NT2/D1 (cell line): ENCODE data around the gene SLC25A48.

Experiments used
- DNase-seq: peaks from one replicate; pipeline ENCODE4 v3.0.0-alpha.2; 2011; ENCODE audit warnings: low read depth, low spot score
- H3K27me3 ChIP-seq: 2 replicates; pipeline ENCODE4 v1.6.0; 2011; ENCODE audit warnings: mild to moderate bottlenecking; ENCODE audit not compliant: insufficient read length, insufficient read depth
- H3K36me3 ChIP-seq: 2 replicates; pipeline ENCODE4 v1.6.1; 2011; ENCODE audit warnings: mild to moderate bottlenecking, low read length, mixed read lengths; ENCODE audit not compliant: insufficient read depth, insufficient read length
- H3K4me1 ChIP-seq: 2 replicates; pipeline ENCODE4 v1.5.1; 2011; ENCODE audit not compliant: insufficient read depth, insufficient read length
- H3K4me3 ChIP-seq: 2 replicates; pipeline ENCODE4 v1.5.1; 2011; ENCODE audit warnings: low read depth; ENCODE audit not compliant: insufficient read length
- H3K9ac ChIP-seq: 2 replicates; pipeline ENCODE4 v1.6.0; 2011; ENCODE audit warnings: low read depth; ENCODE audit not compliant: insufficient read length
- H3K9me3 ChIP-seq: 2 replicates; pipeline ENCODE4 v1.5.1; 2011; ENCODE audit warnings: mild to moderate bottlenecking, low read length; ENCODE audit not compliant: insufficient read depth
- SUZ12 ChIP-seq: IDR thresholded peaks from 2 replicates; pipeline ENCODE4 v1.6.1; 2011; ENCODE audit not compliant: insufficient read length, insufficient read depth; ENCODE audit errors: extremely low read depth
- YY1 ChIP-seq: IDR thresholded peaks from 2 replicates; pipeline ENCODE4 v1.6.1; 2011; ENCODE audit not compliant: insufficient read length, insufficient read depth
- ZNF274 ChIP-seq: IDR thresholded peaks from 2 replicates; pipeline ENCODE4 v1.6.1; 2011; ENCODE audit warnings: mild to moderate bottlenecking, low read depth, low read length

The SLC25A48 gene

DNA sequence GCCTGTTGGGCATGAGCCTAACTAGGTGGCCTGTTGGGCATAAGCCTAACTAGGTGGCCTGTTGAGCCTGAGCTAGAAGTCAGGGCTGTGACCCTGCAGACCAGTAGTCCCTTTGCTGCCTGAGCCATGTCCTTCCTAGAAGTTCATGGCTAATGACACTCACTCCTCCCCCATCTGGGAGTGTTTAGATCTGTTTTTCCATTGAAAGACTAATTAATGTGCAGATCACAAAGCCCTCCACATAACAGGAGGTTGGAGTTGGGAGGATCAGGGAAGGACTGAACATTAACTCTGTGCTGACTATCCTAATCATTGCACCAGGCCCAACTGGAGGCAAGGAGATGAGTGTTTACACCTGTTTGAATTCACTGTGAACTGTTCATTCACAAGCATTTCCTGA is 27.6 kb downstream of the SLC25A48 start:
- no peak overlapping the region for H3K4me3 ChIP-seq
- H3K9ac ChIP-seq, result no peak overlapping the region
- H3K36me3 ChIP-seq, result no peaks in the 10 kb centered on the region
- H3K9me3 ChIP-seq, result no peaks in the 10 kb centered on the region; the same call in 1 of the 2 replicates
- no peaks in the 10 kb centered on the region for H3K27me3 ChIP-seq
- DNase-seq, result no peak
- no peaks in the 10 kb centered on the region for H3K4me1 ChIP-seq
- TF ChIP-seq YY1 (no peak), SUZ12 (no peak), ZNF274 (no peak)

DNA sequence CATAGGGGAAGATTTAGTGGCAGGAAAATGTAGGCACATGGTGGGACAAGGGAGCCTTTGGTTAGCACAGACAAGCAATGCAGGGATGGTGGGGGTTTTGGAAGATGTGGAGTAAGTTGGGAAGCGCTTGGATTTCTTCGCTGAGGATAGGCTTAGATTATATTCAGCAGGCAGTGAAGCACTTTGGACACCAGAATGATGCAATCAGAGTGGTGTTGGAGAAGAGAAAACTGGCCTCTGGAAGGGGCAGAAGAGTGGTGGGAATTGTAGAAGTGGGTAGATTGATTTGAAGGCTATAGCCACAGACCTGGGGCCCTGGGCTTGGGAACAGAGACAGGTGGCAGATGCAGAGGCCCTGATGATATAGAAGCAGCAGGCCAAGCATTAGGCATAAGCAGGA is 28.3 kb downstream of the SLC25A48 start:
- TF ChIP-seq YY1 (no peak), ZNF274 (no peak), SUZ12 (no peak)
- no peaks in the 10 kb centered on the region for H3K36me3 ChIP-seq
- no peak overlapping the region for H3K9ac ChIP-seq

DNA sequence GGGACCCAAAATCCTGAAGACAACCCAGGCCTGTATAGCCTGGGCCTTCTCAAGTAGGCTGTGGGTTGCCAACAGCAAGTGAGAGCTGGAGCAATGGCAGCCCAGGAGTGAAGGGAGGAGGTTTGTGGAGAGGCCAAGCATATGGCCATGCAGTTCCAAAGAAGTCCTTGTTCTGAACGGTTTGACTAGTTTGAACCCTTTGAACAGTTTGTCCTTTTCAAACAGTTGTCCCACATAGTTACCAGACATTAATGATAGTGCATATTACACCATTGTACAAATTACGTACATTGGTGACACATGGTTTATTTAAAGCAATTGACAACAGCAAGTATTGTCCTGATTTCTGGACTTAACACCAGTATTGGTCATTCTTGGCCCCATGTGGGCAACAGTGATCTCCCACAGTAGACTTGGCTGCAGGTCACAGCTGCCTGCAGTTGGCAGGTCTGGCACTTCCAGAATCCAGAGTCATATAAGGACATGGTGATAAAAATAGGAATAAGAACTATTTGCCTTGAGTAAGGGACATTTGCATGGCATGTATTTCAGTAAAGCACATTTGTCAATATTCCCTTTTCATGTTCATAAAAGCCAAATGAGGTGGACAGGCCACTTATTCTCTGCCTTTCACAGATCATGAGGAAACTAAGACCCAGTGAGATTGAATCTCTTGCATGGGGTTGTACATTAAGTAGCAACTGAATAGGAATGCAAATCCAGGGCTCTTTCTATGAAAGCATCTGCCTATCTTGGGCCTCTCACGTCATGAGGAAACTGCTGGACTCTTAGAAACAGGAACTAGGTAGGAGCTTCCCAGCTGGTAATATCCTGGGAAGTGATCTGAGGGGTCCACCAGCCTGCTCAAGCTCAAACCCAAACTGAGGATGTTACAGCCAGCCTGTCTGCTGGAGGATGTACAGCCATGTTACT is 30.3 kb downstream of the SLC25A48 start:
- Histone ChIP-seq H3K4me1 (no peaks in the 10 kb centered on the region), H3K36me3 (no peaks in the 10 kb centered on the region), H3K4me3 (no peak overlapping the region), H3K9me3 (no peaks in the 10 kb centered on the region), H3K27me3 (no peaks in the 10 kb centered on the region), H3K9ac (no peak overlapping the region)
- TF ChIP-seq SUZ12 (no peak), YY1 (no peak), ZNF274 (no peak)
- DNase-seq, result no peak

More for the DNA sequence above, 28.3 kb downstream of the SLC25A48 start:
- Histone ChIP-seq H3K4me3 (no peak overlapping the region), H3K27me3 (no peaks in the 10 kb centered on the region), H3K4me1 (no peaks in the 10 kb centered on the region), H3K9me3 (no peaks in the 10 kb centered on the region)
- DNase-seq, result no peak

DNA sequence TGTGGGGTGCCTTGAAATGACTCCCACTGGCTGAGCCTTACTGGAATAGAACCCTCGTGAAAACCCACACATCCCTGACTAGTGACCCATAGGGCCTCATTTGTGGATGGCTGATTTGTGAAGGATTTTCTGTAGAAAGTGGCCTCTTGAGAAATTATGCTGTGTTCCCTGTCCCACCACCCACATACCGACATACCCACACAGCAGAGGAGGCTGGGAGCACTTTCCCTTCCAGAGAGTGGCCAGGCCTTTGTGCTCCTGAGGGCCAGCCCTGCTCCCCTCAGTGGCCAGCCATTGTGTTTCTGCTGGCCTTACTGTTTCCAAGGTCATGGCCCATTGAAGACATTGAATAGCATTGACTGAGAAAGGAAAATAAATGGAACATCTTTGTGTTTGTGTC is 31.6 kb downstream of the SLC25A48 start:
- H3K9me3 ChIP-seq, result no peaks in the 10 kb centered on the region
- no peaks in the 10 kb centered on the region for H3K27me3 ChIP-seq
- no peak overlapping the region for H3K9ac ChIP-seq
- H3K4me1 ChIP-seq, result no peaks in the 10 kb centered on the region
- H3K4me3 ChIP-seq, result no peak overlapping the region
- TF ChIP-seq SUZ12, result no peak
- TF ChIP-seq YY1, result no peak
- no peak for TF ChIP-seq ZNF274
- no peaks in the 10 kb centered on the region for H3K36me3 ChIP-seq
- DNase-seq, result no peak

DNA sequence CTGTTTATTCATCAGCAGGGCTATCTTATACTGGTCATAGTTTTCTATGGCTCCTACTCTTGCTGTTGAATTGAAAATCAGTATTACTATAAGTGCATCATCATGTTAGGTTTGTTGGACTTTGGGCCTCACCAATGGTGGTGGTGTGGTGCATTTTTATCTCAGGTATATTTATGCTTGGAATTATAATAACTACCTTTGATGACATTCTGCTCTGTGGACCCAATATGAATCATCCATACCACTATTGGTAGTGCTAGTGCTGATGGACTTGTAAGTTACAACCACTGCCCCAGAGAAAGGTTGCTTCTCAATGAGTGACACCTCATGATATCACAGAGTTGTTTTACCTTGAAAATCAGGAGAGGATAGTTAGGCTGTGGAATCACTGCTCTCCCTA is 33.1 kb downstream of the SLC25A48 start:
- Histone ChIP-seq H3K27me3 (no peaks in the 10 kb centered on the region), H3K36me3 (no peaks in the 10 kb centered on the region), H3K9me3 (no peaks in the 10 kb centered on the region), H3K4me3 (no peak overlapping the region), H3K4me1 (no peaks in the 10 kb centered on the region), H3K9ac (no peak overlapping the region)
- no peak for DNase-seq
- TF ChIP-seq ZNF274, result no peak
- TF ChIP-seq YY1, result no peak
- no peak for TF ChIP-seq SUZ12

DNA sequence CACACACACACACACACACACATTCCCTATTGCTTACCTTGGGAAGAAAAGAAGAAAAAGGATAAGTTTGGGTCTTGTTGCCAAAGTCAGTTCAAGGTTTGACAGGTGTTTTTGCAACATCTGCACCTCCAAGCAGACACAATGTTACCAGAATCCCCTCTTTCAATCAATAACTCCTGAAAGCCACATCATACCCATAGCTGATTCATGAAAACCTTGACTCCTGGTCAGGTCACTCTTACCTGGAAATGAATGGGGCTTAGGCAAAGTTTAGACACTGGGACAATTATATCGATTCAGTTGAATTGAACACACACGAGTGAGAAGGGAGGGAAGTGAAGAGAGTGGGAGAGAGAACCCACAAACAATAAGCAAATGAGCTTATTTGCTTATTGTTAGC is 34.2 kb downstream of the SLC25A48 start:
- no peaks in the 10 kb centered on the region for H3K4me1 ChIP-seq
- H3K27me3 ChIP-seq, result no peaks in the 10 kb centered on the region
- H3K36me3 ChIP-seq, result no peaks in the 10 kb centered on the region
- H3K9ac ChIP-seq, result no peak overlapping the region
- TF ChIP-seq SUZ12 (no peak), ZNF274 (no peak), YY1 (no peak)
- DNase-seq, result no peak
- no peaks in the 10 kb centered on the region for H3K9me3 ChIP-seq
- H3K4me3 ChIP-seq, result no peak overlapping the region

DNA sequence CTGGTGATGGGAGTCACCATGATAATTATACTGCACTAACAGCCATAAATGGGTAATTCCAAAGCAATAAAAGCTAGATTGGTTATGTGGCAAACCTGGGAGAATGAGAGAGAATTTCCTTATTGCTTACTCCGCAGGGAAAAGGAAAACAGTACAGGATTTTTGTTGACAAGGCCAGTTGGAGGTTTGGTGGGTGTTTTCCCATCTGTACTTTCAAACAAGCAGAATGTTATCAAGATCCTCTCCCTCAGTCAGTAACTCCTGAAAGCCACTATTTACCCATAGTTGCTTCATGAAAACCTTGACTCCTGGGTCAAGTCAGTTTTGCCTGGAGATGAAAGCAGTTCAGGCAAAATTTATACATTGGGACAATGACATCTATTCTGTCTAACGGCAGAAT is 34.8 kb downstream of the SLC25A48 start:
- DNase-seq, result no peak
- H3K4me3 ChIP-seq, result no peak overlapping the region
- TF ChIP-seq ZNF274 (no peak), YY1 (no peak), SUZ12 (no peak)
- H3K27me3 ChIP-seq, result no peaks in the 10 kb centered on the region
- no peaks in the 10 kb centered on the region for H3K4me1 ChIP-seq
- H3K9me3 ChIP-seq, result no peaks in the 10 kb centered on the region
- H3K36me3 ChIP-seq, result no peaks in the 10 kb centered on the region
- H3K9ac ChIP-seq, result no peak overlapping the region
